Loucy (cell line): ENCODE results near the gene CDH4.

Experiments used
- CTCF ChIP-seq: fragments of 200-600 bp; sonication (generic); conservative IDR thresholded peaks from 2 replicates; pipeline ENCODE4 v1.5.1; 2014; ENCODE audit warnings: mild to moderate bottlenecking, antibody characterized with exemption, low read length
- EZH2phosphoT487 ChIP-seq: fragments of 200-600 bp; IDR thresholded peaks from 2 replicates; pipeline ENCODE4 v1.6.1; 2018; ENCODE audit warnings: antibody characterized with exemption, mild to moderate bottlenecking, moderate library complexity, borderline replicate concordance

GRCh38 chr20:61640131-61640870 lies 388.2 kb downstream of the CDH4 start:
- TF ChIP-seq CTCF (no peak), EZH2phosphoT487 (no peak)
